ENCODE results near the gene CGB2. TPM values are rescaled to one million over a fixed set of nuclear protein-coding genes. Genes with fewer than 3 reads are reported as not detected.

The CGB2 gene
- total RNA-seq, 3 donors from 2014 or later: not detected

- ATAC-seq (no peak), DNase-seq (no peak)
- Mint-ChIP-seq H3K36me3 (ENCODE audit: insufficient read depth) (peaks cover 17% of the 10 kb centered on the region), H3K27me3 (ENCODE audit: low read depth) (no peaks in the 10 kb centered on the region), H3K9me3 (no peaks in the 10 kb centered on the region), H3K4me1 (ENCODE audit: low read depth) (peaks cover 33% of the 10 kb centered on the region), H3K4me3 (peak overlapping the region; percentile 95)
These were observed 37.7 kb upstream of the CGB2 start for GRCh38 chr19:48994035-48994386.

GRCh38 chr19:48997972-48998371 lies 33.7 kb upstream of the CGB2 start:
- no peak for ATAC-seq
- Mint-ChIP-seq H3K4me1 (ENCODE audit: low read depth) (peaks cover 22% of the 10 kb centered on the region), H3K36me3 (ENCODE audit: insufficient read depth) (peaks cover 21% of the 10 kb centered on the region), H3K9me3 (no peaks in the 10 kb centered on the region), H3K27me3 (ENCODE audit: low read depth) (no peaks in the 10 kb centered on the region), H3K4me3 (no peak overlapping the region)
- peak; percentile 43 for DNase-seq

- H3K4me1 Mint-ChIP-seq (ENCODE audit: low read depth): peaks cover 14% of the 10 kb centered on the region
- H3K27me3 Mint-ChIP-seq (ENCODE audit: low read depth): no peaks in the 10 kb centered on the region
- H3K36me3 Mint-ChIP-seq (ENCODE audit: insufficient read depth): peaks cover 22% of the 10 kb centered on the region
- DNase-seq: peak; percentile 65
- peak; percentile 80 to 96 for ATAC-seq
- no peak overlapping the region for H3K4me3 Mint-ChIP-seq
- H3K9me3 Mint-ChIP-seq: no peaks in the 10 kb centered on the region
These were observed 32.0 kb upstream of the CGB2 start for GRCh38 chr19:48999481-49000325.

- H3K4me3 Mint-ChIP-seq: no peak overlapping the region
- peaks cover 20% of the 10 kb centered on the region for H3K36me3 Mint-ChIP-seq (ENCODE audit: insufficient read depth)
- peaks cover 6% of the 10 kb centered on the region for H3K4me1 Mint-ChIP-seq (ENCODE audit: low read depth)
- H3K27me3 Mint-ChIP-seq (ENCODE audit: low read depth): no peaks in the 10 kb centered on the region
- DNase-seq (no peak), ATAC-seq (no peak)
- H3K9me3 Mint-ChIP-seq: no peaks in the 10 kb centered on the region
These were observed 27.6 kb upstream of the CGB2 start for GRCh38 chr19:49004133-49004532.

GRCh38 chr19:49004964-49005614 lies 26.6 kb upstream of the CGB2 start:
- ATAC-seq (no peak), DNase-seq (no peak)
- H3K4me1 Mint-ChIP-seq (ENCODE audit: low read depth): no peaks in the 10 kb centered on the region
- H3K27me3 Mint-ChIP-seq (ENCODE audit: low read depth): no peaks in the 10 kb centered on the region
- H3K9me3 Mint-ChIP-seq: no peaks in the 10 kb centered on the region
- peaks cover 14% of the 10 kb centered on the region for H3K36me3 Mint-ChIP-seq (ENCODE audit: insufficient read depth)
- H3K4me3 Mint-ChIP-seq: no peak overlapping the region

- Mint-ChIP-seq H3K36me3 (ENCODE audit: insufficient read depth) (peaks cover 14% of the 10 kb centered on the region), H3K4me1 (ENCODE audit: low read depth) (no peaks in the 10 kb centered on the region), H3K27me3 (ENCODE audit: low read depth) (no peaks in the 10 kb centered on the region), H3K4me3 (no peak overlapping the region), H3K9me3 (no peaks in the 10 kb centered on the region)
- DNase-seq: no peak
- no peak for ATAC-seq
These were observed 24.8 kb upstream of the CGB2 start for GRCh38 chr19:49006905-49007304.

GRCh38 chr19:49009828-49010227 lies 21.9 kb upstream of the CGB2 start:
- no peaks in the 10 kb centered on the region for H3K9me3 Mint-ChIP-seq
- no peaks in the 10 kb centered on the region for H3K4me1 Mint-ChIP-seq (ENCODE audit: low read depth)
- H3K36me3 Mint-ChIP-seq (ENCODE audit: insufficient read depth): peaks cover 12% of the 10 kb centered on the region
- ATAC-seq (no peak), DNase-seq (no peak)
- no peaks in the 10 kb centered on the region for H3K27me3 Mint-ChIP-seq (ENCODE audit: low read depth)
- H3K4me3 Mint-ChIP-seq: no peak overlapping the region

- Mint-ChIP-seq H3K36me3 (ENCODE audit: insufficient read depth) (peaks cover 7% of the 10 kb centered on the region), H3K4me3 (no peak overlapping the region), H3K4me1 (ENCODE audit: low read depth) (no peaks in the 10 kb centered on the region), H3K27me3 (ENCODE audit: low read depth) (no peaks in the 10 kb centered on the region), H3K9me3 (no peaks in the 10 kb centered on the region)
- ATAC-seq (no peak), DNase-seq (no peak)
These were observed 21.2 kb upstream of the CGB2 start for GRCh38 chr19:49010453-49010852.

- DNase-seq (no peak), ATAC-seq (no peak)
- Mint-ChIP-seq H3K27me3 (ENCODE audit: low read depth) (no peaks in the 10 kb centered on the region), H3K4me3 (no peak overlapping the region), H3K9me3 (no peaks in the 10 kb centered on the region), H3K36me3 (ENCODE audit: insufficient read depth) (peaks cover 8% of the 10 kb centered on the region), H3K4me1 (ENCODE audit: low read depth) (no peaks in the 10 kb centered on the region)
These were observed 20.5 kb upstream of the CGB2 start for GRCh38 chr19:49011194-49011593.

GRCh38 chr19:49014123-49014869 lies 17.4 kb upstream of the CGB2 start:
- H3K4me3 Mint-ChIP-seq: no peak overlapping the region
- DNase-seq: no peak
- H3K4me1 Mint-ChIP-seq (ENCODE audit: low read depth): peaks cover 9% of the 10 kb centered on the region
- no peaks in the 10 kb centered on the region for H3K27me3 Mint-ChIP-seq (ENCODE audit: low read depth)
- peaks cover 8% of the 10 kb centered on the region for H3K36me3 Mint-ChIP-seq (ENCODE audit: insufficient read depth)
- no peak for ATAC-seq
- H3K9me3 Mint-ChIP-seq: no peaks in the 10 kb centered on the region

GRCh38 chr19:49014870-49015255 lies 16.8 kb upstream of the CGB2 start:
- DNase-seq: no peak
- no peaks in the 10 kb centered on the region for H3K9me3 Mint-ChIP-seq
- ATAC-seq: no peak
- H3K27me3 Mint-ChIP-seq (ENCODE audit: low read depth): peaks cover 3% of the 10 kb centered on the region
- peaks cover 8% of the 10 kb centered on the region for H3K36me3 Mint-ChIP-seq (ENCODE audit: insufficient read depth)
- no peak overlapping the region for H3K4me3 Mint-ChIP-seq
- peaks cover 10% of the 10 kb centered on the region for H3K4me1 Mint-ChIP-seq (ENCODE audit: low read depth)

- ATAC-seq (no peak), DNase-seq (no peak)
- Mint-ChIP-seq H3K36me3 (ENCODE audit: insufficient read depth) (peaks cover 5% of the 10 kb centered on the region), H3K4me3 (no peak overlapping the region), H3K9me3 (no peaks in the 10 kb centered on the region), H3K4me1 (ENCODE audit: low read depth) (peaks cover 17% of the 10 kb centered on the region), H3K27me3 (ENCODE audit: low read depth) (peaks cover 3% of the 10 kb centered on the region)
These were observed 15.4 kb upstream of the CGB2 start for GRCh38 chr19:49016067-49016839.

GRCh38 chr19:49017041-49017665 lies 14.5 kb upstream of the CGB2 start, which contains the start of gene LHB:
Gene LHB, minus strand, starts transcription at chr19:49017091. Its CDS starts 10 bp downstream, at chr19:49017081.
- peaks cover 3% of the 10 kb centered on the region for H3K27me3 Mint-ChIP-seq (ENCODE audit: low read depth)
- peak within 1 kb of the TSS; percentile 77 for H3K4me3 Mint-ChIP-seq
- peaks cover 5% of the 10 kb centered on the region for H3K36me3 Mint-ChIP-seq (ENCODE audit: insufficient read depth)
- H3K4me1 Mint-ChIP-seq (ENCODE audit: low read depth): peaks cover 18% of the 10 kb centered on the region
- no peak for DNase-seq
- ATAC-seq: no peak
- no peaks in the 10 kb centered on the region for H3K9me3 Mint-ChIP-seq

Measured in activated T-cell treated with anti-CD3 and anti-CD28 coated beads, Interleukin-2, amount 50 U/mL, for 4 hours (primary cell).